HCT116 (cell line): ENCODE measurements around the gene MOGAT3. TPM values are rescaled to one million over a fixed set of nuclear protein-coding genes. Genes with fewer than 3 reads are reported as not detected.

ENCODE experiments used
- ATAC-seq: fragments of 200-7000 bp; cut with Tn5 transposase; 2 replicates; pipeline ENCODE4 v1.9.1; 2020; ENCODE audit warnings: mild to moderate bottlenecking, moderate library complexity
- BruUV-seq: library from RNA; stranded (reverse); fragments of 400-500 nt; replicated peaks from 2 replicates; lab custom pipeline; 2021; lab: Mats Ljungman, UMichigan
- CTCF ChIA-PET: fragments of 300-600 bp; sonication (Branson Sonifier 250); formaldehyde crosslinking; loops from one replicate; lab custom pipeline; 2021; ENCODE audit warnings: antibody characterized with exemption; lab: Charles Lee
- POLR2A ChIA-PET: fragments of 300-600, 350-600 bp; sonication (Branson Sonifier 250); formaldehyde crosslinking; loops from one replicate; lab custom pipeline; 2021; ENCODE audit warnings: antibody characterized with exemption; lab: Charles Lee
- RAD21 ChIA-PET, 2 experiments: fragments of 300-600 bp; sonication (Branson Sonifier 250); formaldehyde crosslinking; loops; one replicate each; lab custom pipeline; 2023; ENCODE audit warnings: low total read pairs in 2 of 2; ENCODE audit not compliant: uncharacterized antibody in 2 of 2, unreplicated experiment in 2 of 2, low non-redundant PET in 1 of 2; lab: Charles Lee
- DNase-seq: peaks from one replicate; pipeline ENCODE4 v3.0.0-alpha.2; 2010; ENCODE audit warnings: low read depth, low spot score
- H2AFZ ChIP-seq: fragments of 200-600 bp; shearing (Covaris generic), sonication (generic); 2 replicates; pipeline ENCODE4 v1.6.1; 2017; ENCODE audit warnings: low read depth, mixed run types, mixed read lengths, antibody characterized with exemption, low read length; ENCODE audit not compliant: poor library complexity, severe bottlenecking
- H3K27ac ChIP-seq: 2 replicates; pipeline ENCODE4 v1.5.1; 2012; ENCODE audit warnings: low read depth, low read length
- H3K27me3 ChIP-seq: fragments of 200-600 bp; sonication (generic); 2 replicates; pipeline ENCODE4 v1.6.1; 2016; ENCODE audit warnings: mixed run types, low read length, mixed read lengths; ENCODE audit not compliant: insufficient read depth
- H3K36me3 ChIP-seq, 2 experiments: fragments of 200-500 bp in 1 of 2; fragments of 200-600 bp in 1 of 2; sonication (Bioruptor generic) in 1 of 2; sonication (generic) in 1 of 2; 2 replicates each; pipeline versions ENCODE4 v1.5.1 to v1.6.1; 2014 to 2016; ENCODE audit warnings: low read length in 2 of 2, inconsistent platforms in 1 of 2, mixed read lengths in 1 of 2, mixed run types in 1 of 2; ENCODE audit not compliant: insufficient read depth in 2 of 2, control insufficient read depth in 1 of 2
- H3K4me1 ChIP-seq, 2 experiments: fragments of 200-600 bp in 1 of 2; sonication (generic) in 1 of 2; 2 replicates each; pipeline versions ENCODE4 v1.5.1 to v1.6.1; 2012 to 2017; ENCODE audit warnings: low read length in 2 of 2, inconsistent platforms in 1 of 2, mild to moderate bottlenecking in 1 of 2, mixed read lengths in 1 of 2, mixed run types in 1 of 2, moderate library complexity in 1 of 2; ENCODE audit not compliant: insufficient read depth in 2 of 2, control insufficient read depth in 1 of 2
- H3K4me2 ChIP-seq: fragments of 200-600 bp; sonication (generic); 2 replicates; pipeline ENCODE4 v1.6.1; 2017; ENCODE audit warnings: mixed run types, low read length, mixed read lengths
- H3K4me3 ChIP-seq, 2 experiments: fragments of 200-600 bp in 1 of 2; sonication (generic) in 1 of 2; replicated peaks in 1 of 2; 2 replicates each; pipeline ENCODE4 v1.5.1; 2011 to 2016; ENCODE audit warnings: low read length in 2 of 2, control low read depth in 1 of 2, low read depth in 1 of 2, mild to moderate bottlenecking in 1 of 2, mixed read lengths in 1 of 2, mixed run types in 1 of 2
- H3K79me2 ChIP-seq: fragments of 200-600 bp; sonication (generic); 2 replicates; pipeline ENCODE4 v1.6.1; 2017; ENCODE audit warnings: mild to moderate bottlenecking, mixed run types, low read length, moderate library complexity, mixed read lengths; ENCODE audit not compliant: insufficient read depth
- H3K9ac ChIP-seq: fragments of 200-600 bp; sonication (generic); 2 replicates; pipeline ENCODE4 v1.6.1; 2016; ENCODE audit warnings: low read length, mixed read lengths
- H3K9me2 ChIP-seq: fragments of 200-600 bp; sonication (generic), shearing (Covaris generic); 2 replicates; pipeline ENCODE4 v1.6.1; 2017; ENCODE audit warnings: mixed run types, mild to moderate bottlenecking, moderate library complexity; ENCODE audit not compliant: insufficient read depth
- H3K9me3 ChIP-seq, 2 experiments: fragments of 200-500 bp in 1 of 2; fragments of 200-600 bp in 1 of 2; sonication (Bioruptor generic) in 1 of 2; sonication (generic) in 1 of 2; 2 replicates each; pipeline ENCODE4 v1.6.1; 2014 to 2017; ENCODE audit warnings: low read length in 2 of 2, mixed read lengths in 2 of 2, inconsistent platforms in 1 of 2, low read depth in 1 of 2, mild to moderate bottlenecking in 1 of 2, mixed run types in 1 of 2, moderate library complexity in 1 of 2; ENCODE audit not compliant: control insufficient read depth in 1 of 2, insufficient read depth in 1 of 2
- H4K20me1 ChIP-seq: fragments of 200-600 bp; sonication (generic), shearing (Covaris generic); 2 replicates; pipeline ENCODE4 v1.6.1; 2017; ENCODE audit warnings: mixed run types, mild to moderate bottlenecking, moderate library complexity; ENCODE audit not compliant: insufficient read depth
- ATF3 ChIP-seq: IDR thresholded peaks from 2 replicates; pipeline ENCODE4 v1.6.1; 2012
- ELF1 ChIP-seq: IDR thresholded peaks from 2 replicates; pipeline ENCODE4 v1.6.1; 2012; ENCODE audit warnings: low read depth, borderline replicate concordance
- EZH2 ChIP-seq: fragments of 200-600 bp; sonication (generic); IDR thresholded peaks from 2 replicates; pipeline ENCODE4 v1.6.1; 2017; ENCODE audit warnings: antibody characterized with exemption, mixed run types
- EZH2phosphoT487 ChIP-seq: fragments of 200-600 bp; IDR thresholded peaks from 2 replicates; pipeline ENCODE4 v1.6.1; 2018; ENCODE audit warnings: antibody characterized with exemption, borderline replicate concordance
- MAX ChIP-seq: IDR thresholded peaks from 2 replicates; pipeline ENCODE4 v1.6.1; 2012
- POLR2AphosphoS5 ChIP-seq: IDR thresholded peaks from 2 replicates; pipeline ENCODE4 v1.6.1; 2011; ENCODE audit warnings: mild to moderate bottlenecking, low read depth, low read length, moderate library complexity
- REST ChIP-seq: IDR thresholded peaks from 2 replicates; pipeline ENCODE4 v1.6.1; 2012; ENCODE audit warnings: low read depth
- SIN3A ChIP-seq: IDR thresholded peaks from 2 replicates; pipeline ENCODE4 v1.6.1; 2012; ENCODE audit warnings: low read depth
- ZBTB33 ChIP-seq: IDR thresholded peaks from 2 replicates; pipeline ENCODE4 v1.6.1; 2011; ENCODE audit warnings: mild to moderate bottlenecking, low read length, moderate library complexity; ENCODE audit not compliant: insufficient replicate concordance; ENCODE audit errors: extremely low read depth
- ZFX ChIP-seq: fragments of 450-650 bp; IDR thresholded peaks from 2 replicates; pipeline ENCODE4 v1.6.1; 2017
- intact Hi-C: fragments of 100-400 bp; cut with micrococcal nuclease; formaldehyde crosslinking; loops from 2 replicates; pipeline ENCODE4 v1.10.0; 2022
- total RNA-seq: library from RNA; stranded (reverse); gene quantifications from one replicate; pipeline ENCODE4 v1.2.1, GENCODE V29; 2021; ENCODE audit not compliant: unreplicated experiment

MOGAT3 gene
- total RNA-seq, 1 experiment from 2014 or later, result not detected

GRCh38 chr7:101154693-101155102 lies 46.1 kb downstream of the MOGAT3 start:
- Histone ChIP-seq H3K27me3 (no peaks in the 10 kb centered on the region), H3K79me2 (peaks cover 39% of the 10 kb centered on the region), H3K4me1 (peaks cover 32 to 49% of the 10 kb centered on the region in 2 experiments), H4K20me1 (no peaks in the 10 kb centered on the region), H3K9me3 (no peaks in the 10 kb centered on the region), H3K9ac (peak overlapping the region; percentile 94), H3K27ac (peak overlapping the region; percentile 78), H3K9me2 (no peaks in the 10 kb centered on the region), H3K4me2 (peak overlapping the region; percentile 98), H3K36me3 (peaks cover 6 to 32% of the 10 kb centered on the region in 2 experiments; a peak in 3 of 4 replicates), H2AFZ (no peak overlapping the region), H3K4me3 (peak overlapping the region; percentile 74 to 85)
- TF ChIP-seq ELF1 (no peak), ATF3 (no peak), REST (no peak), MAX (no peak), EZH2phosphoT487 (no peak), ZFX (peak; percentile 50), SIN3A (no peak), ZBTB33 (no peak), POLR2AphosphoS5 (0 out of 2 replicates have a peak, but pooled peaks have one; percentile 5), EZH2 (no peak)
- ChIA-PET POLR2A (interaction anchor here (0.6 to 3.1 kb wide), 4 partner anchors 8 to 976 kb away, joined by 4 to 11 read pairs (median 7); partner anchors contain the start of gene VGF), CTCF (interaction anchor here (1.0 to 4.4 kb wide), 4 partner anchors 11 to 38 kb away, joined by 4 to 44 read pairs (median 22); no protein-coding TSS in a partner anchor), RAD21 (no interaction called here)
- BruUV-seq, result no TSS peak
- ATAC-seq, result peak; percentile 13
- intact Hi-C loops, result no loop called here
- DNase-seq, result no peak
